GM12891 (cell line): ENCODE data around the gene KCTD11.

Experiments
- POLR2A ChIP-seq: IDR thresholded peaks from 2 replicates; pipeline ENCODE4 v1.6.1; 2011; ENCODE audit warnings: low read depth, low read length, control low read depth
- POLR2AphosphoS5 ChIP-seq: IDR thresholded peaks from 2 replicates; pipeline ENCODE4 v1.6.1; 2011; ENCODE audit warnings: low read depth, low read length, control low read depth
- SPI1 ChIP-seq: IDR thresholded peaks from 2 replicates; pipeline ENCODE4 v1.6.1; 2011; ENCODE audit warnings: low read depth, low read length, control low read depth
- TAF1 ChIP-seq: IDR thresholded peaks from 2 replicates; pipeline ENCODE4 v1.6.1; 2011; ENCODE audit warnings: low read depth, low read length, control low read depth

GRCh38 chr17:7363311-7363710 is 11.3 kb downstream of the KCTD11 start:
- TF ChIP-seq POLR2AphosphoS5 (no peak), POLR2A (no peak), TAF1 (no peak), SPI1 (no peak)
